Choroid plexus epithelial cell (primary cell): ENCODE measurements around the gene RNF182.

Experiments used
- DNase-seq: peaks from one replicate; pipeline ENCODE4 v3.0.0-alpha.2; 2010; ENCODE audit warnings: low read depth
- H3K4me3 ChIP-seq: 2 replicates; pipeline ENCODE4 v1.5.1; 2011; ENCODE audit warnings: low read depth, mild to moderate bottlenecking, control low read depth, low read length, moderate library complexity
- TF ChIP-seq, protein P1 (sequence below): conservative IDR thresholded peaks from 2 replicates; pipeline ENCODE4 v1.5.1; 2011; ENCODE audit warnings: low read depth, mild to moderate bottlenecking, control low read depth, inconsistent platforms, low read length, moderate library complexity

Gene RNF182

GRCh38 chr6:14020551-14020950 is 95.8 kb downstream of the RNF182 start:
- H3K4me3 ChIP-seq = no peak overlapping the region
- DNase-seq = no peak
- TF ChIP-seq, protein P1, sequence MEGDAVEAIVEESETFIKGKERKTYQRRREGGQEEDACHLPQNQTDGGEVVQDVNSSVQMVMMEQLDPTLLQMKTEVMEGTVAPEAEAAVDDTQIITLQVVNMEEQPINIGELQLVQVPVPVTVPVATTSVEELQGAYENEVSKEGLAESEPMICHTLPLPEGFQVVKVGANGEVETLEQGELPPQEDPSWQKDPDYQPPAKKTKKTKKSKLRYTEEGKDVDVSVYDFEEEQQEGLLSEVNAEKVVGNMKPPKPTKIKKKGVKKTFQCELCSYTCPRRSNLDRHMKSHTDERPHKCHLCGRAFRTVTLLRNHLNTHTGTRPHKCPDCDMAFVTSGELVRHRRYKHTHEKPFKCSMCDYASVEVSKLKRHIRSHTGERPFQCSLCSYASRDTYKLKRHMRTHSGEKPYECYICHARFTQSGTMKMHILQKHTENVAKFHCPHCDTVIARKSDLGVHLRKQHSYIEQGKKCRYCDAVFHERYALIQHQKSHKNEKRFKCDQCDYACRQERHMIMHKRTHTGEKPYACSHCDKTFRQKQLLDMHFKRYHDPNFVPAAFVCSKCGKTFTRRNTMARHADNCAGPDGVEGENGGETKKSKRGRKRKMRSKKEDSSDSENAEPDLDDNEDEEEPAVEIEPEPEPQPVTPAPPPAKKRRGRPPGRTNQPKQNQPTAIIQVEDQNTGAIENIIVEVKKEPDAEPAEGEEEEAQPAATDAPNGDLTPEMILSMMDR = no peak

DNA sequence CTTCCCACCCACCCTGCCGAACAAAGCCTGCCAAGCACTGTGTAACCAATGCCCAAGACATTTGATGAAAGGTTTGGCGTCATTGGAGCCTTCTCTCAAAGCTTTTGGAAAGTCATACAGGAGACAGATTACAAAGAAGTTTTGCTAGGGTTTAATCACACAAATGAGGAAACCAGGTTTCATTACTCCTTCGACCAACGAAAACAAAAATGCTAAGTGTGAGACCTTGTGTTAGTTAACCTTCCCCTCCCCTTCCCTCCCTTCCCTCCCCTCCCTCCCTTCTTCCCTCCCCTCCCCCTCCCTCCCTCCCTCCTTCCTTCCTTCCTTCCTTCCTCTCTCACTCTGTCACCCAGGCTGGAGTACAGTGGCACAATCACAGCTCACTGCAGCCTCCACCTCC is 96.7 kb downstream of the RNF182 start:
- no peak for DNase-seq
- TF ChIP-seq, protein P1 = no peak
- H3K4me3 ChIP-seq = no peak overlapping the region

DNA sequence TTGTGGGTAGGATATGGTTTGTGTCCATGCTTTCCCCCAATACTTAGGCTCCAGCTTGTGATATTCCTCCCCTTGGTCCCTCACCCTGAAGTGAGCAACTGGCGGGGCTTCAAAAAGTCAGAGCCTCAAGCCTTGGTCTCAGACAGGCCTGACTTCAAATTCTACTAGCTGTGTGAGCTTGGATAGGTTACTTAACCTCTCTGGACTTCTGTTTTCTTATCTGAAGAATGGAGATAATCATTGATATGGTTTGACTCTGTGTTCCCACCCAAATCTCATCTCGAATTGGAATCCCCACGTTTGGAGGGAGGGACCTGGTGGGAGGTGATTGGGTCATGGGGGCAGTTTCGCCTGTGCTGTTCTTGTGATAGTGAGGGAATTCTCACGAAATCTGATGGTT is 97.9 kb downstream of the RNF182 start:
- no peak for DNase-seq
- TF ChIP-seq, protein P1 = no peak

DNA sequence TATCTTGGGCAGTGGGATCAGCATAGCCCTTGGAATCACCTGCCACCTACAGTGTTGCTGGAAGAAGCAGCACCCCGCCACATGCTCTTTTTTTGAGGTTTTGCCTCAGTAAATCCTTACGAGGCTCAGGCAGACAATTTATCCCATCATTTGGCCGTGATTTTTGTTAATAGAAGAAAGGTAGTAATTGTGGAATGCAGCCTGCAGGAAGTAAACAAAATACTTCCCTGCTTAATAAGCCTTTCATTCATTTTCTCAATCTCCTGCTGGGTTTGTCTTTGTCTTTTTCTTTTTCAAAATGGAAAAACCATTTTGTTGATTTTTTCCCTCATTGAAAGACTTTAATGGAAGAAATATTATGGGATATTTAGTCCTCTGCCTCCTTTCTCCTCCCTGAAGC is 99.1 kb downstream of the RNF182 start:
- TF ChIP-seq, protein P1 = no peak
- no peak overlapping the region for H3K4me3 ChIP-seq
- DNase-seq = no peak

More for the DNA sequence above, 97.9 kb downstream of the RNF182 start:
- H3K4me3 ChIP-seq = no peak overlapping the region

- TF ChIP-seq, protein P1 = no peak
- DNase-seq = no peak
- H3K4me3 ChIP-seq = no peak overlapping the region
These were observed 100.4 kb downstream of the RNF182 start for GRCh38 chr6:14025160-14025559.

DNA sequence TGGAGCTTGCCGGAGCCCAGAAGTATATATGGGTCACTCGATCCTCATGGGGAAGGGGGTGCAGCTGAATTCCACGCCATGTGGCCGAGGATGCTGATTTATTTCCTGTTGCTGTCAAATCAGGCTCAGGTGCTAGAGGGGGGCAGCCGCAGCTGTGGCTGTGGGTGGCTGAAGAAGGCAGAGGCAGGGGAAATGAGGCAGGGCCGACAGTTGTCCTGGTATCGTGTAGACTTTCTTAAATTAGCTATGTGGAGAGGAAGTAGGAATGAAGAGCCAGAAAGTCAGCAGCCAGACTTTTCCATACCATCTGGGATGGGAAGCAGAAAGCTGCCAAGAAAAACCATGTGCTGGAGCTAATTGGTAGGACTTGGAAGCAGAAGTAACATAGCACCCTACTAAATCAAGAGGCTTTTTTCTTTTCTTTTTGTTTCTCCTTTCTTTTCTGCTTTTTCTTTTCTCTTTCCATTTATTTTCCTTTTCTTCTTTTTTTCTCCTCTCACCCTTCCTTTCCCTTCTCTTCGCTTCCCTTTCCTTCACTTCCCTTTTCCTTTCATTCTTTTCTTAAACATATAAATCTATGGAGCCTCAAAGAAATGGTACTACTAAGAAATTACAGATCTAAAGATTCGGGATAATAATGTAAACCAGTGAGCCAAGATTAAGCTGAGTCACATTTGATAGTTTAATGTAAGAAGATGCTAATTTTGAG is 102.2 kb downstream of the RNF182 start:
- no peak for DNase-seq
- H3K4me3 ChIP-seq = no peak overlapping the region
- TF ChIP-seq, protein P1 = no peak

DNA sequence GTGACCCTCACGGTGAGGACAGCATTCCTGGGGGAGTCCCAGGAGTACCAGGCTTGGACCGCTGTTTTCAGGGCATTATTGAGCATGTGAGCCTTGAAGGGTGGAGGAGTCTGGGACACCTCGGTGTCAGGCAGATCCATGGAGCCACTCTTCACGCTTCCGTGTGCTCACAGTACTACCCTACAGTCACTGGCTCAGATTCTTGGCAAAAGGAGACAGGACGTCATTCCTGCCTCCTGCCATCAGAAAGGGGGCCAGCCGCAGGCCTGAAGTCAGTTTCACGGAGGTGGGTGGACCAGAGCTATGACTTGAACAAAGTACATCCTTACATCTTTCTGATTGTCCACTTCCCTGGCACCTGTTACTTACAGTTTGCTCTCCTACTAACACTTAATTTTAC is 103.9 kb downstream of the RNF182 start:
- no peak for DNase-seq
- no peak overlapping the region for H3K4me3 ChIP-seq
- TF ChIP-seq, protein P1 = no peak
